Activated T-cell treated with anti-CD3 and anti-CD28 coated beads, Interleukin-2, amount 50 U/mL, for 72 hours (primary cell): Measurements from ENCODE around the gene SYCP3. TPM values are rescaled to one million over a fixed set of nuclear protein-coding genes. Genes with fewer than 3 reads are reported as not detected.
"Not testable (repeated sequence)": the region's sequence is repeated elsewhere in the genome, so short reads cannot be mapped to it uniquely, and the experiment has no call there.

ENCODE experiments used
- ATAC-seq, 2 donors: fragments of 150-1000 bp; cut with Tn5 transposase; replicated peaks in 1 of 2; 2 replicates each; pipeline ENCODE4 v1.10.0; 2021; ENCODE audit warnings: moderate library complexity in 2 of 2, mild to moderate bottlenecking in 1 of 2
- DNase-seq, 2 donors: peaks; one replicate each; pipeline ENCODE4 v3.0.0; 2021 to 2022; ENCODE audit warnings: mixed read lengths in 1 of 2
- H3K27ac Mint-ChIP-seq: one replicate; pipeline ENCODE4 v1.8.0; 2022; ENCODE audit warnings: mild to moderate bottlenecking, moderate library complexity, mixed read lengths
- H3K27me3 Mint-ChIP-seq: one replicate; pipeline ENCODE4 v1.8.0; 2022; ENCODE audit warnings: low read depth, mixed read lengths
- H3K36me3 Mint-ChIP-seq, 2 donors: one replicate each; pipeline ENCODE4 v1.8.0; 2022; ENCODE audit warnings: mixed read lengths in 2 of 2, mild to moderate bottlenecking in 1 of 2; ENCODE audit not compliant: insufficient read depth in 2 of 2
- H3K4me1 Mint-ChIP-seq: one replicate; pipeline ENCODE4 v1.8.0; 2022; ENCODE audit warnings: low read depth, mixed read lengths
- H3K4me3 Mint-ChIP-seq, 2 donors: one replicate each; pipeline ENCODE4 v1.8.0; 2022; ENCODE audit warnings: mild to moderate bottlenecking in 2 of 2, mixed read lengths in 2 of 2, moderate library complexity in 2 of 2
- H3K9me3 Mint-ChIP-seq, 2 donors: one replicate each; pipeline ENCODE4 v1.8.0; 2022; ENCODE audit warnings: mixed read lengths in 2 of 2
- total RNA-seq, 2 donors: library from RNA; stranded (reverse); gene quantifications; one replicate each; pipeline ENCODE4 v1.2.3, GENCODE V29; 2022

The SYCP3 gene
- total RNA-seq, 2 donors from 2014 or later = 0.30 to 0.91 TPM

DNA sequence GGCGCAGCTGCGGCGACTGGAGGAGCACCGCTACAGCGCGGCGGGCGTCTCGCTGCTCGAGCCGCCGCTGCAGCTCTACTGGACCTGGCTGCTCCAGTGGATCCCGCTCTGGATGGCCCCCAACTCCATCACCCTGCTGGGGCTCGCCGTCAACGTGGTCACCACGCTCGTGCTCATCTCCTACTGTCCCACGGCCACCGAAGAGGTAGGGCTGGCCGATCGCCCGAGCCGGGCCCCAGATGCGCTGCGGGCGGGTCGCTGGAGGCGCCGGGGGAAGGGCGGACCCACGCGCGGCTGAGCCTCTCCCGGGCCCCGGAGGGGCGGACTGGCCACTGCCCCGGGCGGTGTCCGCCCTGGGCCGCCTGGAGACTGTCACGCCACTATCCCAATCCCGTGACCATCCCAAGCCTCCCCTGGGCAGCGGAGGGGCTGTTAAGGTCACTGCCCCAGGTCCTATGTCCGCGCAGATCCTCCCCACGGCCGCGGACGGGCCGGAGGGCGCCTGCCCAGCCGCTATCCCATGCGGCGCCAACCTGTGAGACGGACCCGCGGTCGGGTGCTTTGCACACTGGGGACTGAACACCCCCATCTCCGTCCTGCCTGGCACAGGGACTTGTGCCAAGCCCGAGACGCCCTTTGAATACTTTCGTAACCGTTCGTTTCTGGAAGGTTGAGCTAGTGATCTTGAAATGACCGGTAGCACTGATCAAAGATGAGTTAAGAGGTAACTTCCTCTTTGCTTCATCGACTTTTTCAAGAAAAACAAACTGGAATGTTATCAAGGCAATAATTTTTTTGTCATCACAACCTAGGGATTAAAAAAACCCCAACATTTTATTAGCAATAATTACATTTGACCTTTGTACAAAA lies 41.1 kb downstream of the SYCP3 start:
- Mint-ChIP-seq H3K4me3 (peak overlapping the region; percentile 90 to 93), H3K9me3 (no peaks in the 10 kb centered on the region), H3K27me3 (no peaks in the 10 kb centered on the region), H3K36me3 (peaks cover 2 to 4% of the 10 kb centered on the region in 2 donors), H3K27ac (peak overlapping the region; percentile 84), H3K4me1 (peaks cover 60% of the 10 kb centered on the region)
- DNase-seq (peak; percentile 25 to 46), ATAC-seq (peak; percentile 31 to 56)

DNA sequence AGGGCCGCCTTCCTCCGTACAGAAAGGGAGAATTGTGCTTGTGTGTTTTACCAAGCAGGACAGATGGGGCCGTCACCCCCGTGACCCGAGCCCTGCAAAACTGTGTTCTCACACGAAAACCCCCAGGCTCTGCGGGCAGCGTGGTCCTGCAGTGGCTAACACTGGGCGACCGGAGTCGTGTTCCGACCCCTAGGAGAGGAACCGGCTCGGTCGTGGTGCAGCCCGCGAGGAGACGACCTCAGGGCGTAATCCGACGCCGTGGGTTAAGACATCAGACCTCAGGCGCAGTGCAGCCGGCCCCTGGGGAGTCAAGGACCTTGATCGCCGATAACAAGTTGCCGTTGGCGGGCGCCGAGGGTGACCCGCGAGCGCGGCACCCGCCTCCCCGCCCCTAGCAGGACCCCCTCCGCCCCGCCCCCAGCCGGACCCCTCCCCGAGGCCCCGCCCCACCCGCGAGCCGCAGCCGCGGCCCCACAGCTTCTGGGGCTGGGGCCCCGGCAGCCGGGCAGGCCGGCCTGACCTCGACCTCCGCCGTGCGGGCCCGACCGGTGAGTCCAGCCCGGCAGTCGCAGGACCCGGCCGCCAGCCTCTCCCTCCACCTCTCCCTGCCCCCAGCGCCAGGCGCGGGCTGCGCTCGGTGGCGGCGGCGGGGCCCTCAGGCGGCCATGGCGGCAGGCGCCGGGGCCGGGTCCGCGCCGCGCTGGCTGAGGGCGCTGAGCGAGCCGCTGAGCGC lies 41.9 kb downstream of the SYCP3 start, which contains the start of gene CHPT1:
Gene CHPT1, plus strand, starts transcription at position 444 of the 733 bp plus-strand sequence. Its CDS starts 222 bp downstream, at position 666.
- peak; percentile 73 to 75 for DNase-seq
- ATAC-seq = peak; percentile 77 to 80

DNA sequence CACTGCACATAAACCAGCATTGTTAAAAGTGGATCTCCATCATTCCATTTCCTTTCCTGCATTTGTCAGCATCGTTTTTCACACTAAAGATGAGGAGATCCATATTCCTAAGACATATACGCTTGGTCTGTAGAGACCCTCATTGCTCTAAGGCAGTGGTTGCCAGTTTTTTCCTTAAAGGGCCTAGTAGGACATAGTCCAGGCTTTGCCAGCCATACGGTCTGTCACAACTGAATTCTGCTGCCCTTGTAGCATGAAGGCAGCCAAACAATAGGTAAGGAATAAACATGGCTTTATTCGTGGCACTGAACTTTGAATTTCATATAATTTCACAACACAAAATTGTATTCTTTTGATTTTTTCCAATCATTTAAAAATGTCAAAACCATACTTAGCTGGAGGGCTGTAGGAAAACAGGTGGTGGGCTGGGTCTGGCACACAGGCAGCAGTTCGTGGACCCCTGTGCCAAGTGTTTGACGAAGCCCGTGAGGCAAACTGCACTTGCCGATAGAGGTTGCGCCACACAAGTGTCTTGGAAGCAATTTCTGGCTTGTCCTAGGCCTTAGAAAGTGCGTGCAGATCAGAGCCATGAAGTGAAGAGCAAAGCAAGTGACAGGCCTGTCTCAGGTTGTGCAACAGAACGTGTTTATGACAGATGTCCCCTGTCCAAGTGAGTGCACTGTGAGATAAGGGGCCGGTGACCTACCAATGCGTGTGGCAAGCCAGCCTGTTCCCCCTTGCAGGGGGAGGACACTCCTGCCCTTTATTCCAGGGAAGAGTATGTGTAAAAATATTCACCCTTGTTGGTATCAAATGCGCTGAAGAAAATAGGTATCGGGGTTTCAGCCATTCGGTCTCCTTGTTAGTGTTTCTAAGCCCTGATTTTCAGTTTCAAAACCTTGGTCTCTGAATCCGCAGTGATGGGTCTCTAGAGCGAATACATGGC lies 42.7 kb downstream of the SYCP3 start:
- Mint-ChIP-seq H3K9me3 (no peaks in the 10 kb centered on the region), H3K4me1 (peaks cover 52% of the 10 kb centered on the region), H3K36me3 (peaks cover 2 to 4% of the 10 kb centered on the region in 2 donors), H3K4me3 (peak overlapping the region; percentile 89 to 94), H3K27ac (peak overlapping the region; percentile 67), H3K27me3 (no peaks in the 10 kb centered on the region)
- ATAC-seq = no peak
- DNase-seq = peak in 1 of 2 donors; percentile 5

More for the DNA sequence above, 41.9 kb downstream of the SYCP3 start, which contains the start of gene CHPT1:
- Mint-ChIP-seq H3K4me1 (peaks cover 60% of the 10 kb centered on the region), H3K9me3 (no peaks in the 10 kb centered on the region), H3K4me3 (peak within 1 kb of the TSS; percentile 90 to 94), H3K27me3 (no peaks in the 10 kb centered on the region), H3K36me3 (peaks cover 2 to 4% of the 10 kb centered on the region in 2 donors), H3K27ac (peak within 1 kb of the TSS; percentile 84)

DNA sequence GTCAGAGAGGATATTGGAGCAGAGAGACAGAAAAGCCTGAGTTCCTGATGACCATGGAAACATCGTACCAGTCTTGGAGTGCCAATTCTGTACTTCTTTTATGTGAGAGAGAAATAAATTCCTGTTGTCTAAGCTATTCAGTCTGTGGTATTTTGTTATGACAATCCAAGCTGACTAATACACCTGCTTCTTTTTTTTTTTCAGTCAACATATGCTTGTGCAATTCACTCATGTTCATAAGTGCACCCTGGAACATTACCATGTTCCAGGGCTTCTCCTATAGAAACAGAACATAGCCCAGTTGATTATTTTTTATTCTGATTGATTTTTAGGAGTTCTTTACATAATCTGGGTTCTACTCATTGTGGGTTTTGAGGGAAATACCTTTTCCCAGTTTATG lies 43.6 kb downstream of the SYCP3 start:
- peaks cover 44% of the 10 kb centered on the region for H3K4me1 Mint-ChIP-seq
- H3K36me3 Mint-ChIP-seq = peaks cover 2 to 4% of the 10 kb centered on the region in 2 donors
- H3K4me3 Mint-ChIP-seq = peak overlapping the region in 1 of 2 donors; percentile 94
- H3K27ac Mint-ChIP-seq = no peak overlapping the region
- DNase-seq (no peak), ATAC-seq (peak in 1 of 2 donors; percentile 10)
- no peaks in the 10 kb centered on the region for H3K27me3 Mint-ChIP-seq
- no peaks in the 10 kb centered on the region for H3K9me3 Mint-ChIP-seq

DNA sequence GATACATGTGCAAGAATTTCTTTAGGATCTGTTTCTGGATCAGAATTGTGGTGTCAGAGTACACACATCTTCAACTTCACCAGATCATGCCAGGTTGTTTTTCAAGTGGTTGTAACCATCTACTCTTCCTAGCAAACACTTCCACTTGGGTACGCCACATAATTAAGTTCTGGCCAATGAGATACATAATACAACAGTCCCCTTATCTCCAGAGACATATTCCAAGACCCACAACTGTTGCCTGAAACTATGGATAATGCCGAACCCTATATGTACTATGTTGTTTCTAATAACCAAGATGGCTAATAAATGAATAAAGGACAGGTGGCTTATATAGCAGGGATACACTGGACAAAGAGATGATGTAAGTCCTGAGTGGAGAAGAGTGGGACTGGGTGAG lies 44.3 kb downstream of the SYCP3 start:
- ATAC-seq (no peak), DNase-seq (no peak)
- H3K9me3 Mint-ChIP-seq = no peaks in the 10 kb centered on the region
- H3K4me1 Mint-ChIP-seq = peaks cover 37% of the 10 kb centered on the region
- no peaks in the 10 kb centered on the region for H3K27me3 Mint-ChIP-seq
- H3K27ac Mint-ChIP-seq = peak overlapping the region; percentile 36
- H3K36me3 Mint-ChIP-seq = peaks cover 2 to 4% of the 10 kb centered on the region in 2 donors
- H3K4me3 Mint-ChIP-seq = no peak overlapping the region

DNA sequence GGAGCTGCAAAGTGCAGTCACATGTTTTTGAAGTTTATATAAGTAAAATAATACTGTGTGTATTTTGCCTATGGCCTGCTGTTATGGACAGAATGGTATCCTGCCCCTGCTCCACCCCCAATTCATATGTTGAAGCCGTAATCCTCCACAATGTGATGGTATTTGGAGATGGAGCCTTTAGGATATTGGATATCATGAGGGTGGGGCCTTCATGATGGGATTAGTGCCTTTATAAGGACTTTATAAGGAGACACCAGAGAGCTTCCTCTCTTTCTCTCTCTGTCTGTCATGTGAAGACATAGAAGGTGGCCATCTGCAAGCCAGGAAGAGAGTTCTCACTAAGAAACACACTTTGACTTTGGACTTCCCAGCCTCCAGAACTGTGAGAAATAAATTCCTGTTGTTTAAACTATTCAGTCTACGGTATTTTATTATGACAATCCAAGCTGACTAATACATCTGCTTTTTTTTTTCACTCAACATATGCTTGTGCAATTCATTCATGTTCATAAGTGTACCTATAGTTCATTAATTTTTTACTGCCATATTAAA lies 44.9 kb downstream of the SYCP3 start:
- DNase-seq = no peak
- no peaks in the 10 kb centered on the region for H3K27me3 Mint-ChIP-seq
- ATAC-seq = no peak

DNA sequence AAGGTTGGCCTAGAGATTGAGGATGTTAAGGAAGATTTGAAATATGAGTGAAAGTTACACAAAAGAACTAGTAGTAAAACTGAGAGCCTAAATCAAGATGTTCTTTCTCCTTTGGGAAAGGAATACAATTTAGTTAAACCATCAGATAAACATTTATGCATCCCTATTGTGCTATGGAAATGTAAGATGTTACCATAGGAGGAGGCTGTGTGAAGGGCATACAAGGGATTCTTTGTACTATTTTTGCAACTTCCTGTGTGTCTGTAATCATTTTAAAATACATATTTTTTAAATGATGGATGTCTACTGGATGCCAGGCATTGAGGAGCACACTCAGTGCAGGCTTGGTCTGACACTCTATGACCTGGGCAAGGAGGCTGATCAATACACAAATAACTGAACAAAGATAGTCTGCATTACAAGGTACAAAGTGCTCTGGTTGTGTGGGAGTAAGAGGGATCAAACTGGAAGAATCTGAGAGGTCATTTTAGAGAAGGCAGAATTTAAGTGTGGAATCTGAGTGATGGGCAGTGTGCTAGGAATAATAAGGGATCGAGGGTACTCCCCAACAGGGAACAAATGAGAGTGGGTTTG lies 47.7 kb downstream of the SYCP3 start:
- no peak overlapping the region for H3K4me3 Mint-ChIP-seq
- no peak for ATAC-seq
- H3K27ac Mint-ChIP-seq = no peak overlapping the region
- no peaks in the 10 kb centered on the region for H3K27me3 Mint-ChIP-seq
- H3K4me1 Mint-ChIP-seq = peaks cover 16% of the 10 kb centered on the region
- no peak for DNase-seq
- no peaks in the 10 kb centered on the region for H3K9me3 Mint-ChIP-seq
- no peaks in the 10 kb centered on the region for H3K36me3 Mint-ChIP-seq

More for the DNA sequence above, 44.9 kb downstream of the SYCP3 start:
- no peak overlapping the region for H3K27ac Mint-ChIP-seq
- H3K9me3 Mint-ChIP-seq = no peaks in the 10 kb centered on the region
- peaks cover 2 to 4% of the 10 kb centered on the region in 2 donors for H3K36me3 Mint-ChIP-seq
- peaks cover 31% of the 10 kb centered on the region for H3K4me1 Mint-ChIP-seq
- H3K4me3 Mint-ChIP-seq = no peak overlapping the region

DNA sequence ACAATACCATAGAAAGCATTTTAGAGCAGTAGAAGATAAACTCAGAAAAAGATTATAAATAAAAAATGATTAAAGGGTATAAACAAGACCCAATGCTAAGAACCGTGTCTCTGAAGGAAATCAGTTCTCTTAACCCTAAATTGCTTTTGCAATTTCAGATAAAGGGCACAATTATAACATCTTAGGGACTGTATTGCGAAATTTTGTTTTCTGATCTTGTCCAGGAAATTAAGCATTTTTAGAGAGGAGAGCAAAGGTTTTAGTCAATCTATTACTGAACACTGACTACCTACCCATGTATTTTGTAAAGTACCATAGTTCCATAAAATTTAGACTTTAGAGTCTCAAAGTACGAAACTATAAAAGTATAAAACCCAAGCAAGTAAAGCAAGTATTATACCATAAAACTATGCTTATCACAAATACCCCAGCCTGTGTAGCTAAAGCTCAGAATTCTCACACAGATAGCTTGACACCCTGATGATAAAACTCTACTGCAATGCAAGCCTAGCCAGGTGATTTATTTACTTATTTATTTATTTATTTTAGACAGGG lies 48.6 kb downstream of the SYCP3 start:
- Mint-ChIP-seq H3K9me3 (no peaks in the 10 kb centered on the region), H3K27ac (no peak overlapping the region), H3K4me1 (peaks cover 6% of the 10 kb centered on the region), H3K4me3 (no peak overlapping the region), H3K27me3 (no peaks in the 10 kb centered on the region), H3K36me3 (no peaks in the 10 kb centered on the region)
- no peak for DNase-seq
- no peak for ATAC-seq

DNA sequence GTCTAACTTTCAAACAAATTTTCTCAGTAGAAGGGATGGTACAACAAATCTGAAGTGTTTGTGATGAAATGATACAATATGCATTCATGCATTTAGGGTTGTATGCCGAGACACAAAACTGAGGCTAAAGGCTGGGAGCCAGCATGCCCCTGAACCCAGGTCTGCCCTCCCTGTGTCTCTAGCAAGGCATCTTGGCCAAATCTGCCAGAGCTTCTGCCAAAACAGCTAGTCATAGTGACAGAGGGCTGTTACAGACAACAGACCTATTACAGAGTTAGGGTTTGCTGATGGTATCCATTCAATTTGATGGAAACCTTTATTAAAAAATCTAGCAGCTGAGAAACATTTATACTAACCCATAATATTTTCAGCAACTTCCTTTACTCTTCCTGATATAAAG lies 53.1 kb downstream of the SYCP3 start:
- no peak for ATAC-seq
- H3K4me3 Mint-ChIP-seq = no peak overlapping the region
- H3K4me1 Mint-ChIP-seq = no peaks in the 10 kb centered on the region
- DNase-seq = no peak
- H3K27me3 Mint-ChIP-seq = peaks cover 5% of the 10 kb centered on the region
- no peak overlapping the region for H3K27ac Mint-ChIP-seq
- no peaks in the 10 kb centered on the region for H3K9me3 Mint-ChIP-seq
- no peaks in the 10 kb centered on the region for H3K36me3 Mint-ChIP-seq

DNA sequence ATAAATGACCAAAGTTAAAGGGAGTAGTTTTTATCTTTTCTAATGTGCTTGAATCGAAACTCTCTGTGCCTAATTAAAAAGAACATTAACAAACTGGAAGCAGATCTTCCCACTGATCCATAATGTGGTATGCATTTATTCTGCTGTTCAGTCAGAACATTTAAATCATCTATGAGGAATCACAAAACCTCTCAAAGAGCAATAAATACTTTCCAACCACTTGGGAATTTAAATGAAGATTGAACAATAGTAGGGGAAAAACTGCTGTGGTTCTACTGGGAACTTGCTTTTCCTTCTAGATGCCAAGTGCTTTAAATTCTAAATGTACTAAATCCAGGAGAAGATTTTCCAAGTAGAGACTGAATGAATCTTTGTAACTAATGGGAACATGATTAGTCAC lies 54.2 kb downstream of the SYCP3 start:
- ATAC-seq (no peak), DNase-seq (no peak)
- Mint-ChIP-seq H3K27me3 (peaks cover 5% of the 10 kb centered on the region), H3K4me3 (no peak overlapping the region), H3K4me1 (no peaks in the 10 kb centered on the region), H3K27ac (no peak overlapping the region), H3K9me3 (no peaks in the 10 kb centered on the region), H3K36me3 (no peaks in the 10 kb centered on the region)

DNA sequence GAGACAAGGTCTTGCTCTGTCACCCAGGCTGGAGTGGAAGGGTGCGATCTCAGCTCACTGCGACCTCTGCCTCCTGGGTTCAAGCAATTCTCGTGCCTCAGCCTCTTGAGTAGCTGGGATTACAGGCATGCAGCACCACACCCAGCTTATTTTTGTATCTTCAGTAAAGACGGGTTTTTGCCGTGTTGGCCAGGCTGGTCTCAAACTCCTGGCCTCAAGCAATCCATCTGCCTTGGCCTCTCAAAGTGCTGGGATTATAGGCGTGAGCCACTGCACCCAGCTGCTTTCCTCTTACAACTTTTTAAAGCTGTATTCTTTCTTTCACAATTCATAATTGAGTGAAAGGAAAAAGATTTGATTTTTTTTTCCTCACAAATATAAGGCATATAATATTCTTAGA lies 57.6 kb downstream of the SYCP3 start:
- H3K36me3 Mint-ChIP-seq, H3K9me3 Mint-ChIP-seq, ATAC-seq, H3K4me1 Mint-ChIP-seq, H3K4me3 Mint-ChIP-seq, DNase-seq, H3K27ac Mint-ChIP-seq, H3K27me3 Mint-ChIP-seq: not testable (repeated sequence)

DNA sequence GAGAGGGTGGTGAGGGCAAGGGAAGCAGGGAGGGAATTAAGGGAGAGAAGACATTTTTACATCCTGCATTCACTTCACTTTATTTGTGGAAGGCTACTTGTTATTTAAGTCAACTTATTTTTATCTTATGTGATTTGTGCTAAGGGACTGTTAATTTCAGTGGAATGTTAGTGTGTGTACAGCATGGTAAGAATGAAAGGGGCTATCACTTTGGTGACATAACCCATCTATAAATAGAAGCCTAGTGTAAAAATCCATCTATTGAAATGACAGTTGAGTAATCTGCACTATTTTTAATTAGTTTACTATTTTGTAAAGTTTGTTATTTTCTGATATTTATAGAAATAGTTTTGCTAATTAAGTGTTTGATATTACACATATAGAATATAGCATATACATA lies 58.6 kb downstream of the SYCP3 start:
- Mint-ChIP-seq H3K4me1 (no peaks in the 10 kb centered on the region), H3K27me3 (peaks cover 5% of the 10 kb centered on the region), H3K36me3 (no peaks in the 10 kb centered on the region), H3K27ac (no peak overlapping the region), H3K9me3 (no peaks in the 10 kb centered on the region), H3K4me3 (no peak overlapping the region)
- ATAC-seq (no peak), DNase-seq (no peak)
